H1 (cell line): ENCODE data around the gene P3H4. TPM values are rescaled to one million over a fixed set of nuclear protein-coding genes. Genes with fewer than 3 reads are reported as not detected.

Experiments used
- BRCA1 ChIP-seq: IDR thresholded peaks from 2 replicates; pipeline ENCODE4 v1.6.1; 2012; ENCODE audit warnings: low read depth, low read length, improper control_type of control experiment
- CBX5 ChIP-seq: fragments of 300-800, 300-1000 bp; sonication (generic); IDR thresholded peaks from 2 replicates; pipeline ENCODE4 v1.7.1; 2016; ENCODE audit warnings: antibody characterized with exemption, low read length, low read depth
- EP300 ChIP-seq, 2 experiments: IDR thresholded peaks; 1 replicate in 1 of 2; 2 replicates in 1 of 2; pipeline ENCODE4 v1.6.1; 2011 to 2012; ENCODE audit warnings: low read depth in 2 of 2, low read length in 2 of 2, mild to moderate bottlenecking in 2 of 2, borderline replicate concordance in 1 of 2, inconsistent platforms in 1 of 2, moderate library complexity in 1 of 2
- FOSL1 ChIP-seq: IDR thresholded peaks from 2 replicates; pipeline ENCODE4 v1.6.1; 2011; ENCODE audit warnings: mild to moderate bottlenecking, low read depth, low read length, moderate library complexity; ENCODE audit not compliant: insufficient read depth
- NANOG ChIP-seq: IDR thresholded peaks from 2 replicates; pipeline ENCODE4 v1.6.1; 2011; ENCODE audit warnings: low read length, low read depth, mild to moderate bottlenecking, inconsistent platforms; ENCODE audit not compliant: insufficient read depth, poor library complexity, severe bottlenecking
- POLR2AphosphoS5 ChIP-seq: IDR thresholded peaks from 2 replicates; pipeline ENCODE4 v1.6.1; 2011; ENCODE audit warnings: low read depth, low read length
- SIX5 ChIP-seq: IDR thresholded peaks from 2 replicates; pipeline ENCODE4 v1.6.1; 2011; ENCODE audit warnings: mild to moderate bottlenecking, low read depth, low read length
- SP1 ChIP-seq: IDR thresholded peaks from 2 replicates; pipeline ENCODE4 v1.6.1; 2011; ENCODE audit warnings: low read depth, low read length
- SP4 ChIP-seq: IDR thresholded peaks from 2 replicates; pipeline ENCODE4 v1.6.1; 2012; ENCODE audit warnings: low read length, inconsistent platforms
- SRF ChIP-seq: IDR thresholded peaks from 2 replicates; pipeline ENCODE4 v1.6.1; 2011; ENCODE audit warnings: mild to moderate bottlenecking, low read depth, low read length, moderate library complexity
- polyA plus RNA-seq, 7 experiments: library from polyadenylated mRNA; depleted of rRNA in 3 of 7; stranded (reverse) in 5 of 7; unstranded in 2 of 7; fragments of >200 nt in 5 of 7; fragments of 200-250 nt in 2 of 7; gene quantifications; 1 replicate in 5 of 7; 2 replicates in 1 of 7; 4 replicates in 1 of 7; pipeline versions ENCODE4 v1.2.1 to v1.2.3, GENCODE V29; 2011 to 2013; ENCODE audit warnings: missing spikeins in 2 of 7, mixed read lengths in 2 of 7
- total RNA-seq: library from RNA; stranded (reverse); fragmentation: NEBNext Ultra II Directional; extraction: Animal tissue kit (Norgen Biotek cat#: 25700); gene quantifications from 2 replicates; pipeline ENCODE4 v1.2.1, GENCODE V29; 2021
- TF ChIP-seq, protein P1 (sequence below): IDR thresholded peaks from 2 replicates; pipeline ENCODE4 v1.6.1; 2012; ENCODE audit warnings: inconsistent platforms
- TF ChIP-seq, protein P2 (sequence below): IDR thresholded peaks from 2 replicates; pipeline ENCODE4 v1.6.1; 2012; ENCODE audit warnings: inconsistent platforms

Gene P3H4
- total and polyA plus RNA-seq, 2 of the 8 experiments (the other 6 are each of a cell fraction or from before 2014, with no cell fraction given), result 23.4 to 26.7 TPM

DNA sequence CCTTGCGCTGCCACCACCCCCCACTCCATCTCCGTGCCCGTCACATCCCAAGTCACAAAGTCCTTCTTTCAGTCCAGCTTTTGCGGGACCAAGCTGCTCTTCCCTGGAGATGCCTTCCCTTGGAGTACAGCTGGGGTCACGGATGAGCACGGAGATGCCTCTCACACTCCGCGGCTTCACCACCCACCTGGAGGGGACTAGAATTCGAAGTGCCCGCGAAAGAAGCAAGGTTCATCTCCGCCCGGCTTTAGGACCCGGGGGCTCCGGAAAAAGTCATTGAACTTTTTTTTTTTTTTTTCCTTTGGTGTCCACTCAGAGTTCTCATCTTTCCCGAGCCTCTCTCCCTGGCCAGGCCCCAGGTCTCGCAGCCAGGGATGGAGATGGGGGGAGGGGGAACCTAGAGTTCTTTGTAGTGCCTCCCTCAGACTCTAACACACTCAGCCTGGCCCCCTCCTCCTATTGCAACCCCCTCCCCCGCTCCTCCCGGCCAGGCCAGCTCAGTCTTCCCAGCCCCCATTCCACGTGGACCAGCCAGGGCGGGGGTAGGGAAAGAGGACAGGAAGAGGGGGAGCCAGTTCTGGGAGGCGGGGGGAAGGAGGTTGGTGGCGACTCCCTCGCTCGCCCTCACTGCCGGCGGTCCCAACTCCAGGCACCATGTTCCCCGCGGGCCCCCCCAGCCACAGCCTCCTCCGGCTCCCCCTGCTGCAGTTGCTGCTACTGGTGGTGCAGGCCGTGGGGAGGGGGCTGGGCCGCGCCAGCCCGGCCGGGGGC, 817 bp upstream of the P3H4 start, which contains the start of gene FKBP10 (continued):
- TF ChIP-seq EP300 (IDR thresholded peaks at IDR 0.05; ENCODE audit: borderline replicate concordance in 1 of 2, low read depth in 2 of 2, low read length in 2 of 2) (peak in 1 of 2 experiments; percentile 37; a peak in 1 of 3 replicates), SIX5 (no peak), NANOG (no peak), BRCA1 (no peak), POLR2AphosphoS5 (no peak), CBX5 (no peak), FOSL1 (peak; percentile 97), SP4 (no peak), SP1 (peak; percentile 71), SRF (no peak)
- TF ChIP-seq, protein P1, sequence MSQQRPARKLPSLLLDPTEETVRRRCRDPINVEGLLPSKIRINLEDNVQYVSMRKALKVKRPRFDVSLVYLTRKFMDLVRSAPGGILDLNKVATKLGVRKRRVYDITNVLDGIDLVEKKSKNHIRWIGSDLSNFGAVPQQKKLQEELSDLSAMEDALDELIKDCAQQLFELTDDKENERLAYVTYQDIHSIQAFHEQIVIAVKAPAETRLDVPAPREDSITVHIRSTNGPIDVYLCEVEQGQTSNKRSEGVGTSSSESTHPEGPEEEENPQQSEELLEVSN, result no peak
- TF ChIP-seq, protein P2, sequence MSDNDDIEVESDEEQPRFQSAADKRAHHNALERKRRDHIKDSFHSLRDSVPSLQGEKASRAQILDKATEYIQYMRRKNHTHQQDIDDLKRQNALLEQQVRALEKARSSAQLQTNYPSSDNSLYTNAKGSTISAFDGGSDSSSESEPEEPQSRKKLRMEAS, result peak; percentile 95
